ENCODE data around the gene CEACAM7.
"Not testable (repeated sequence)": the region's sequence is repeated elsewhere in the genome, so short reads cannot be mapped to it uniquely, and the experiment has no call there.

CEACAM7 gene

DNA sequence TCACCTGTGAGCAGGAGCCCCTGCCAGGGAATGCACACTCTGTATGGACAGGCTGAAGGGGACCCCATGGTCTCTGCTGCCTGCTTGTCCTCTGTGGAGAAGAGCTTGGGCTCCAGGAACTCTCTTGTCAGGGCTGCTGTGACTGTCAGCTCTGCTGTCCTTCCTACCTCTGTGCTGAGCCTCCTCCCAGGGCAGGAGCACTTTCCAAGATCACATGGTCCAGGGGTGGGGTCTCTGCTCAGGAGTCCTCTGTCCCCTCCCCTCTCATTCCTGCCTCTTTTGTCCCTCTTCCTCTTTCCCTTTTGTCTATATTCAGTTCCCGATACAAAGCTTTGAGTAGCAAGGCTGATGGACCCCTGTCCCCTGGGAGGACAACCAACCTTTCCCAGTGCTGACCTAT, at the start of gene CEACAM7:
Gene CEACAM7 (minus strand): TSS at position 173 of the 400 bp plus-strand sequence. CDS start 105 bp downstream, at position 68.
- DNase-seq (ENCODE audit: low read depth): no peak

GRCh38 chr19:41735071-41735600, 47.1 kb upstream of the CEACAM7 start:
- DNase-seq (ENCODE audit: low read depth): no peak

GRCh38 chr19:41734585-41734984, 46.5 kb upstream of the CEACAM7 start:
- DNase-seq (ENCODE audit: low read depth): no peak

- DNase-seq (ENCODE audit: low read depth): no peak
These were observed 46.1 kb upstream of the CEACAM7 start for GRCh38 chr19:41734156-41734555.

DNA sequence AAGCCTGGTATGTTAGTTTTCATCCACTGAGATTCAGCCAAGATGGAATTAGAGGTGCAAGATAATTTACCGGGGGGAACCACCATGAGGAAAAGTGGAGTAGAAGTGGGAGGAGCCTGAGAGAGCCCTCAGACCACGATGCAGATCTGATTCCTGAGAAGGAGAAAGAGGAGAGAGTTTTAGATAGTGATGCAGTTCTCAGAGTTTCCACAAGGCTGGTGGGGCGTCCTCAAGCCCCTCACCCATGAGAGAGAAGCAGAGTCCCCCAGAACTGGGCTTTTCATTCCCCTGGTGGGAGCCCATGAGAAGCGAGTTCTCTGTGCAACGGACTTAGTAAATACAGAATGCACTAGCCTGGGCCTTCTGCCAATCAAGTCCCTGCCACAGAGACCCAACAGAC, 38.4 kb upstream of the CEACAM7 start:
- DNase-seq (ENCODE audit: low read depth): no peak

DNA sequence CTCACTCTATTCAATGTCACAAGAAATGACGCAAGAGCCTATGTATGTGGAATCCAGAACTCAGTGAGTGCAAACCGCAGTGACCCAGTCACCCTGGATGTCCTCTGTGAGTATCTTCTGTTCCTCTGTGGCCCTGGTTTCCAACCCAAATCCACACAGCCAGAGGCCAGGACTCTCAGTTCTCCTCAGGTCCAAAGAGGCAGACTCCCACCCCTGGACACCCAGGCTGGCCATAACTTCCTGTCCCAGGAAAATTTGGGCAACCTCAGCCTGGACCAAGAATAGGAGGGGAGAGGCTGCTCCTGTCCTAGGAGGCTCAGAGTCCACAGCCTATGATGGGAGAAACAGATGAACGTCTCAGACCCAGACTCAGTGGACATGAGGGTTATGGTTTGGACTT, 32.0 kb upstream of the CEACAM7 start:
- DNase-seq (ENCODE audit: low read depth): no peak

- DNase-seq (ENCODE audit: low read depth): no peak
These were observed 30.7 kb upstream of the CEACAM7 start for GRCh38 chr19:41718761-41719160.

DNA sequence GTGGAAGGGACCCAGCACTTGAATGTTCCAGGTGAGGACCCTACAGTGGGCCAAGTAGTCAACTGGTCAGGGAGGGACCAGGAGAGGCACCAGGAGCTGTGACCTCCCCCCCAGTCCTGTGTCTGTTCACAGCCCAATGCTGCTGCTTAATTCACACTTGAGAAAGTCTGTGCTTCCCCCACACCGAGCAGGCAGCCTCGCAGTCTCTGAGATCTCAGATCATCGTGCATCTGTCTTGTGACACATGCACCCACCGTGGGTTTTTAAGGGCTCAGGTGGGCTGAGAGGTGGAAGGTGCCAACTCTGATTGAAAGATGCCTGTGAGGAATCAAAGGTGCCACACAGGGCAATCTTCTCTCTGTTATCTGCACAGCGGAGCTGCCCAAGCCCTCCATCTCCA, 26.5 kb upstream of the CEACAM7 start:
- DNase-seq (ENCODE audit: low read depth): no peak

GRCh38 chr19:41711376-41712261, 23.5 kb upstream of the CEACAM7 start:
- no peak for DNase-seq (ENCODE audit: low read depth)

DNA sequence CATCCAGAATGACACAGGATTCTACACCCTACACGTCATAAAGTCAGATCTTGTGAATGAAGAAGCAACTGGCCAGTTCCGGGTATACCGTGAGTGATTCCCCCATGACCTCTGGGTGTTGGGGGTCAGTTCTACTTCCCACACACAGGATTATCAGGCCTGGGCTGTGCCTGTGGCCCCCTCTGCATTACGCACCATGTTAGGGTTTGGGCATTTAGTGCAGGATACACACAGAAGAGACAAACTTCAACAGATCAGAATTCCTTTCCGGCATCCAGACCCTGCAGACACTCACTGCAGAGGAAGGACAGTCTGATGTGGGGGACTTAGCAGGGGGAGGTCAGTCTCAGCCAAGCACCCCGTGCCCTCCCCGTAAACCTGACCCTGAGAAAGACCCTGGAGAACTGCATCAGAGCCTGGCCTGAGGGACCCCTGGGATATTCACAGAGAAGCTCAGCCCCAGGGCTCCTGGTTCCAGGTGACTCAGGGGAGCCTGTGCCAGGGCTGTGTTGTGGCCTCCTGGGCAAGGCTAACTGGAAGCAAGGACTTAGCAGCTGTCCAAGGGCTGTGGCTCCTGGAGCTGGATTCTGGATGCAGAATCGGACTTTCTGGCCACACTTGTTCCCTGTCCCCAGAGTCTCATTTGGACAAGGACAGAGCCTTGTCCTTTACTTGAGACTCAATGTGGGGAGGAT, 22.0 kb upstream of the CEACAM7 start:
- no peak for DNase-seq (ENCODE audit: low read depth)

- not testable (repeated sequence) for DNase-seq (ENCODE audit: low read depth)
These were observed 21.4 kb upstream of the CEACAM7 start for GRCh38 chr19:41709516-41709915.

DNA sequence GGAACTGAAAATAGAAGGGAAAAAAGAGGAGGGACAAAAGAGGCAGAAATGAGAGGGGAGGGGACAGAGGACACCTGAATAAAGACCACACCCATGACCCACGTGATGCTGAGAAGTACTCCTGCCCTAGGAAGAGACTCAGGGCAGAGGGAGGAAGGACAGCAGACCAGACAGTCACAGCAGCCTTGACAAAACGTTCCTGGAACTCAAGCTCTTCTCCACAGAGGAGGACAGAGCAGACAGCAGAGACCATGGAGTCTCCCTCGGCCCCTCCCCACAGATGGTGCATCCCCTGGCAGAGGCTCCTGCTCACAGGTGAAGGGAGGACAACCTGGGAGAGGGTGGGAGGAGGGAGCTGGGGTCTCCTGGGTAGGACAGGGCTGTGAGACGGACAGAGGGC, 20.4 kb upstream of the CEACAM7 start, which contains the start of gene CEACAM5:
Gene CEACAM5 (plus strand): TSS at position 146 of the 400 bp plus-strand sequence. CDS start 106 bp downstream, at position 252.
- DNase-seq (ENCODE audit: low read depth): no peak

DNA sequence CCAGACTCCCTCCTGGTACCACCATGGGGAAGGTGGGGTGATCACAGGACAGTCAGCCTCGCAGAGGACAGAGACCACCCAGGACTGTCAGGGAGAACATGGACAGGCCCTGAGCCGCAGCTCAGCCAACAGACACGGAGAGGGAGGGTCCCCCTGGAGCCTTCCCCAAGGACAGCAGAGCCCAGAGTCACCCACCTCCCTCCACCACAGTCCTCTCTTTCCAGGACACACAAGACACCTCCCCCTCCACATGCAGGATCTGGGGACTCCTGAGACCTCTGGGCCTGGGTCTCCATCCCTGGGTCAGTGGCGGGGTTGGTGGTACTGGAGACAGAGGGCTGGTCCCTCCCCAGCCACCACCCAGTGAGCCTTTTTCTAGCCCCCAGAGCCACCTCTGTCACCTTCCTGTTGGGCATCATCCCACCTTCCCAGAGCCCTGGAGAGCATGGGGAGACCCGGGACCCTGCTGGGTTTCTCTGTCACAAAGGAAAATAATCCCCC, 19.9 kb upstream of the CEACAM7 start:
- DNase-seq (ENCODE audit: low read depth): no peak

GRCh38 chr19:41707502-41707812, 19.4 kb upstream of the CEACAM7 start:
- DNase-seq (ENCODE audit: low read depth): no peak

DNA sequence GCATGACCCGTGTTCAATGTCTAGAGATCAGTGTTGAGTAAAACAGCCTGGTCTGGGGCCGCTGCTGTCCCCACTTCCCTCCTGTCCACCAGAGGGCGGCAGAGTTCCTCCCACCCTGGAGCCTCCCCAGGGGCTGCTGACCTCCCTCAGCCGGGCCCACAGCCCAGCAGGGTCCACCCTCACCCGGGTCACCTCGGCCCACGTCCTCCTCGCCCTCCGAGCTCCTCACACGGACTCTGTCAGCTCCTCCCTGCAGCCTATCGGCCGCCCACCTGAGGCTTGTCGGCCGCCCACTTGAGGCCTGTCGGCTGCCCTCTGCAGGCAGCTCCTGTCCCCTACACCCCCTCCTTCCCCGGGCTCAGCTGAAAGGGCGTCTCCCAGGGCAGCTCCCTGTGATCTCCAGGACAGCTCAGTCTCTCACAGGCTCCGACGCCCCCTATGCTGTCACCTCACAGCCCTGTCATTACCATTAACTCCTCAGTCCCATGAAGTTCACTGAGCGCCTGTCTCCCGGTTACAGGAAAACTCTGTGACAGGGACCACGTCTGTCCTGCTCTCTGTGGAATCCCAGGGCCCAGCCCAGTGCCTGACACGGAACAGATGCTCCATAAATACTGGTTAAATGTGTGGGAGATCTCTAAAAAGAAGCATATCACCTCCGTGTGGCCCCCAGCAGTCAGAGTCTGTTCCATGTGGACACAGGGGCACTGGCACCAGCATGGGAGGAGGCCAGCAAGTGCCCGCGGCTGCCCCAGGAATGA, 18.9 kb upstream of the CEACAM7 start:
- peak; percentile 0 for DNase-seq (ENCODE audit: low read depth)

DNA sequence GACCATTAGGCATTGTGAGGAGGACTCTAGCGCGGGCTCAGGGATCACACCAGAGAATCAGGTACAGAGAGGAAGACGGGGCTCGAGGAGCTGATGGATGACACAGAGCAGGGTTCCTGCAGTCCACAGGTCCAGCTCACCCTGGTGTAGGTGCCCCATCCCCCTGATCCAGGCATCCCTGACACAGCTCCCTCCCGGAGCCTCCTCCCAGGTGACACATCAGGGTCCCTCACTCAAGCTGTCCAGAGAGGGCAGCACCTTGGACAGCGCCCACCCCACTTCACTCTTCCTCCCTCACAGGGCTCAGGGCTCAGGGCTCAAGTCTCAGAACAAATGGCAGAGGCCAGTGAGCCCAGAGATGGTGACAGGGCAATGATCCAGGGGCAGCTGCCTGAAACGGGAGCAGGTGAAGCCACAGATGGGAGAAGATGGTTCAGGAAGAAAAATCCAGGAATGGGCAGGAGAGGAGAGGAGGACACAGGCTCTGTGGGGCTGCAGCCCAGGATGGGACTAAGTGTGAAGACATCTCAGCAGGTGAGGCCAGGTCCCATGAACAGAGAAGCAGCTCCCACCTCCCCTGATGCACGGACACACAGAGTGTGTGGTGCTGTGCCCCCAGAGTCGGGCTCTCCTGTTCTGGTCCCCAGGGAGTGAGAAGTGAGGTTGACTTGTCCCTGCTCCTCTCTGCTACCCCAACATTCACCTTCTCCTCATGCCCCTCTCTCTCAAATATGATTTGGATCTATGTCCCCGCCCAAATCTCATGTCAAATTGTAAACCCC, 17.5 kb upstream of the CEACAM7 start:
- peak; percentile 3 for DNase-seq (ENCODE audit: low read depth)

- DNase-seq (ENCODE audit: low read depth): no peak
These were observed 15.7 kb upstream of the CEACAM7 start for GRCh38 chr19:41703602-41704293.

GRCh38 chr19:41702171-41702651, 14.1 kb upstream of the CEACAM7 start:
- peak; percentile 8 for DNase-seq (ENCODE audit: low read depth)

DNA sequence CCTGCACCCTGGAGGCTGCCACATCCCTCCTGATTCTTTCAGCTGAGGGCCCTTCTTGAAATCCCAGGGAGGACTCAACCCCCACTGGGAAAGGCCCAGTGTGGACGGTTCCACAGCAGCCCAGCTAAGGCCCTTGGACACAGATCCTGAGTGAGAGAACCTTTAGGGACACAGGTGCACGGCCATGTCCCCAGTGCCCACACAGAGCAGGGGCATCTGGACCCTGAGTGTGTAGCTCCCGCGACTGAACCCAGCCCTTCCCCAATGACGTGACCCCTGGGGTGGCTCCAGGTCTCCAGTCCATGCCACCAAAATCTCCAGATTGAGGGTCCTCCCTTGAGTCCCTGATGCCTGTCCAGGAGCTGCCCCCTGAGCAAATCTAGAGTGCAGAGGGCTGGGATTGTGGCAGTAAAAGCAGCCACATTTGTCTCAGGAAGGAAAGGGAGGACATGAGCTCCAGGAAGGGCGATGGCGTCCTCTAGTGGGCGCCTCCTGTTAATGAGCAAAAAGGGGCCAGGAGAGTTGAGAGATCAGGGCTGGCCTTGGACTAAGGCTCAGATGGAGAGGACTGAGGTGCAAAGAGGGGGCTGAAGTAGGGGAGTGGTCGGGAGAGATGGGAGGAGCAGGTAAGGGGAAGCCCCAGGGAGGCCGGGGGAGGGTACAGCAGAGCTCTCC, 13.5 kb upstream of the CEACAM7 start:
- DNase-seq (ENCODE audit: low read depth): no peak

Data from GM04504 (cell line).